Islet of Langerhans (tissue), 1 donor: ENCODE results near the gene ATG7.
"Not testable (repeated sequence)": the region's sequence is repeated elsewhere in the genome, so short reads cannot be mapped to it uniquely, and the experiment has no call there.

Experiments used
- FAIRE-seq: peaks from one replicate; lab custom pipeline; 2011; peaks lifted over from hg19 to GRCh38; lab: Jason Lieb, UNC

ATG7 gene

GRCh38 chr3:11302444-11302843, 30.2 kb downstream of the ATG7 start:
- FAIRE-seq = no peak

- no peak for FAIRE-seq
Observed at GRCh38 chr3:11304175-11304574, 32.0 kb downstream of the ATG7 start.

GRCh38 chr3:11305509-11305908, 33.3 kb downstream of the ATG7 start:
- no peak for FAIRE-seq

GRCh38 chr3:11306817-11307589, 34.8 kb downstream of the ATG7 start:
- FAIRE-seq = no peak

- no peak for FAIRE-seq
Observed at GRCh38 chr3:11307830-11308432, 35.7 kb downstream of the ATG7 start.

GRCh38 chr3:11310258-11310657, 38.1 kb downstream of the ATG7 start:
- FAIRE-seq = no peak

- no peak for FAIRE-seq
Observed at GRCh38 chr3:11312166-11312565, 40.0 kb downstream of the ATG7 start.

GRCh38 chr3:11317300-11317699, 45.1 kb downstream of the ATG7 start:
- no peak for FAIRE-seq

- FAIRE-seq = no peak
Observed at GRCh38 chr3:11322931-11323330, 50.7 kb downstream of the ATG7 start.

GRCh38 chr3:11323813-11324212, 51.6 kb downstream of the ATG7 start:
- no peak for FAIRE-seq

- FAIRE-seq = no peak
Observed at GRCh38 chr3:11327619-11328018, 55.4 kb downstream of the ATG7 start.

GRCh38 chr3:11328196-11328945, 56.2 kb downstream of the ATG7 start:
- FAIRE-seq = no peak

GRCh38 chr3:11329777-11330176, 57.6 kb downstream of the ATG7 start:
- FAIRE-seq = no peak

GRCh38 chr3:11331101-11331500, 58.9 kb downstream of the ATG7 start:
- FAIRE-seq = no peak

GRCh38 chr3:11335056-11335608, 62.9 kb downstream of the ATG7 start:
- peak; percentile 81 for FAIRE-seq

- no peak for FAIRE-seq
Observed at GRCh38 chr3:11339541-11339940, 67.3 kb downstream of the ATG7 start.

- FAIRE-seq = no peak
Observed at GRCh38 chr3:11346416-11346815, 74.2 kb downstream of the ATG7 start.

GRCh38 chr3:11348877-11349276, 76.7 kb downstream of the ATG7 start:
- not testable (repeated sequence) for FAIRE-seq

GRCh38 chr3:11349446-11349845, 77.2 kb downstream of the ATG7 start:
- FAIRE-seq = no peak

- no peak for FAIRE-seq
Observed at GRCh38 chr3:11350374-11350773, 78.2 kb downstream of the ATG7 start.

- FAIRE-seq = no peak
Observed at GRCh38 chr3:11351451-11351850, 79.3 kb downstream of the ATG7 start.

GRCh38 chr3:11356269-11356668, 84.1 kb downstream of the ATG7 start:
- FAIRE-seq = no peak

- FAIRE-seq = no peak
Observed at GRCh38 chr3:11362600-11362999, 90.4 kb downstream of the ATG7 start.
